HG02885 (cell line): Measurements from ENCODE around the gene ARHGEF4.
"Not testable (repeated sequence)": the region's sequence is repeated elsewhere in the genome, so short reads cannot be mapped to it uniquely, and the experiment has no call there.

Experiments
- ATAC-seq: cut with Tn5 transposase; IDR thresholded peaks from one replicate; pipeline ENCODE4 v1.9.1; 2021; ENCODE audit warnings: mild to moderate bottlenecking; ENCODE audit not compliant: unreplicated experiment, poor library complexity

ARHGEF4 gene

DNA sequence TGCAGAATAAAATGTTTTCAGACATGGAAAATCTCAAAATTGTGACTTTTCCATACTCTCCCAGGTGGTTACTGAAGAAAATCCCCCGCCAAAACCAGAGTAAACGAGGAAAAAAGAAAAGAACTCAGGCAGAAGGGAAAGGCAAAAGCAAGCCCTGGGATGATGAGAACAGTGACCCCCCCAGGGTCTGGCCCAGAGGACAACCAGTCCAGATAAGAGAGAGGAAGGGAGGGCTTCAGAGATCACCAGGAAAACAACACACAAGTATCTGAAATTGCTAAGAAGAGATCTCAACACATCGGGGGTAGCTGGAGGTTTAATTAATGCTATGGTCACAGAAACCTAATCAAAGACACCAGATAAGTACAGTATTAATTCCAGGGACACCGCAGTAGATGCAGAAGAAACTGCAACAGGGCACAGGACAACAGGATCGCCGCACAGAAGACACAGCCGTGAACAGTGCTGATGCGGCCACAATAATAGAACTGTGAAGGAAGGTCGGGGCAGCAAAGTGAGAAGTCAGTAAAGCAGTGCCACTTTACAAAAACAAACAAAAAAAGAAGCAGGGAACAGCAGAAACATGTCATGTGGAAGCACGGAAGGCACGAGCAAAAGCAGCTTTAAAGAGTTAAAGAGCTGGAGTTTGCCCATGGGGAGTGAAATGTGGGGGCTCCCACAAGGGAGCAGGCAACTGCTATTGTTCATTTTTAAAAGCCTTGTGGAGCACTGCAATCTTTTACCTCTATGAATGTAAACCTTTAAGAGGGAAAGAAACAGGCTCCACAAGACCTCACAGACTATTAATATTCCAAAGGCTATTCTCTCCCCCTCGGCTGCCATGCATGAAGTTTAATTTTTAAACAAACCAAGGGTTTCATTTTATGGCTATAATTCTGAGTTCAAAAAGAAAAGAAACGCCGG, 228.1 kb downstream of the ARHGEF4 start:
- ATAC-seq = no peak

DNA sequence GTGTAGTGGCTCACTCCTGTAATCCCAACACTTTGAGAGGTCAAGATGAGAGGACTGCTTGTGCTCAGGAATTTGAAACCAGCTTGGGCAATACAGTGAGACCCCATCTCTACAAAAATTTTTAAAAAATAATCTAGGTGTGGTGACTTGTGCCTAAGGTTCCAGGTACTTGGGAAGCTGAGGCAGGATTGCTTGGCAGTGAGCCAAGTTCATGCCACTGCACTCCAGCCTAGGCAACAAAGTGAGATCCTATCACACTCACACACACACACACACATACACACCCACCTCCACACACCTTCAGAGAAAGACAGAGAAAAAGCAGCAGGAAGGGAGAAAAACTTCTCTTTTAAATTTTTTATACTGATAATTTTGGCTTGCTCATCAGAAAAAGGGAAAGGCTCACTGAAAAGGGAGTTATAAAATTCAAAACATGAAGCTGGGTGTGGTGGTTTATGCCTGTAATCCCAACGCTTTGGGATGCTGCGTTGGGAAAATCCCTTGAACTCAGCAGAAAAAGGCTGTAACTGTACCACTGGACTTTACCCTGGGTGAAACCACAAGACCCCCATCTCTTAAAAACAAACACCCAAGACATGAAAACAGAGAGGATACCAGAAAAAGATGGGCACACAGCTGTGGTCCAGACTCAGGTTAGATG, 230.9 kb downstream of the ARHGEF4 start:
- no peak for ATAC-seq

GRCh38 chr2:131068172-131068571, 231.5 kb downstream of the ARHGEF4 start:
- ATAC-seq = not testable (repeated sequence)

- not testable (repeated sequence) for ATAC-seq
These were observed 238.9 kb downstream of the ARHGEF4 start for GRCh38 chr2:131075578-131075977.

- ATAC-seq = no peak
These were observed 240.0 kb downstream of the ARHGEF4 start for GRCh38 chr2:131076707-131077106.

GRCh38 chr2:131077182-131077846, 240.6 kb downstream of the ARHGEF4 start:
- no peak for ATAC-seq

DNA sequence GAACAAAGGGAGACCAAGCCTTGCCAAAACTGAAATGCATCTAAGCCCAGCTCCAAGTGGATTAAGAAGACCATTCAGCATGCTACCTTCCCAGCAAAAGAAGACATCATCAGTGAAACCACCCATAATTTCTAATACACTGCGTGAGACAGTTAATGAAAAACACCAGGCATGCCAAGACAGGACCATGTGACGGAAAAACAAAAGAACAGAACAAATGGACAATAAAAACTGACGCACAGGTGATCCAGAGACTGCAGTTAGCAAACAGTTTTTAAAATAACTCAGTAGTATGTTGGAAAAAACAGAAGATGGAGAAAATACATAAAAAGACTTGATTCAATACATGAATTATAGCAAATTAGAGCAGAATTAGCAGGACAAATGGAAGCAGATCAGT, 241.3 kb downstream of the ARHGEF4 start:
- no peak for ATAC-seq

DNA sequence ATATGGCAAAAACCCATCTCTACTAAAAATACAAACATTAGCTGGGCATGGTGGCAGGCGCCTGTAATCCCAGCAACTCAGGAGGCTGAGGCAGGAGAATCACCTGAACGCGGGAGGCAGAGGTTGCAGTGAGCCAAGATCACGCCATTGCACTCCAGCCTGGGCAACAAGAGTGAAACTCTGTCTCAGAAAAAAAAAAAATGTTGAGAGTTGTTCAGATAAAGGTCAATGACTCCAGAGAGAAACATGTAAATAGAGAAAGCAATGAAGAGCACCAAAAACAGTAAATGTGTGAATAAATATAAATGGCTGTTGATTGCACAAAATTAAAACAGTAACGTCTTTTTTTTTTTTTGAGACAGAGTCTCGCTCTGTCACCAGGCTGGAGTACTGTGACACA, 243.2 kb downstream of the ARHGEF4 start:
- ATAC-seq = not testable (repeated sequence)

DNA sequence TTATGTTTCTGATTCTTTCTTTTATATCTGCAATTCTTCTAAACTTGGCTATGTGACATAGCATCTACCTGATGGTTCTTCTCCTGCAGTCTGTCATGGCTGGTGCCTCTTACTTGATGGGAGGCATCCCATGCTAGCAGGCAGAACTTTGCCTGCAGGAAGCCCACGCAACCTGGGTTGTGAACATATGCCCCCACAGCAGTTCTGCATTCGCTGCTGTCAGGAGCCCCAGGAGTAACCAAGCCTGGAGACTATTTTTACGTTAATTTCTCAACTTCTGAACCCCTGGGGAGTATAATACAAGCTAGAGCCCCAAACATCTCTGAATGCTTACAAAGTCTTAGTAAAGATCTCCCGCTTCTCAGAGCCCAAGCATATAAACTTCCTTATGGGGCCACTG, 244.5 kb downstream of the ARHGEF4 start:
- no peak for ATAC-seq

DNA sequence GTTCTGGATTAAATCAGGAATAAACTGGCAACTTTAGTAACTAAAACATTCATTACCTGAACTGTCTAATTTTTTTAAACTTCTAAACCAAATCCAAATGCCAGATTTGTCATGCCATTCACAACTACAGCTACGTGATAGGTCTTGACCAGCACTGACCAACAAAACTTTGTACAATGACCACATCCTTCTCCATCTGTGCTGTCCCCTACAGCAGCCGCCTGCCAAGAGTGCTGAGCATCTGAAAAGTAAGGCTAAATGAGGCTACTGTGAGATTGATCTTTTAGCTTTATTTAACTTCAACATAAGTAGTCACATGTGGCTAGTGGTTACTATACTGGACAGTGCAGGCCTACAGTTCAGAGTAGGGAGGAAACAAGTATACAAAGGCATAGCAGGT, 248.9 kb downstream of the ARHGEF4 start:
- no peak for ATAC-seq

GRCh38 chr2:131092458-131093005, 255.8 kb downstream of the ARHGEF4 start:
- ATAC-seq = no peak

DNA sequence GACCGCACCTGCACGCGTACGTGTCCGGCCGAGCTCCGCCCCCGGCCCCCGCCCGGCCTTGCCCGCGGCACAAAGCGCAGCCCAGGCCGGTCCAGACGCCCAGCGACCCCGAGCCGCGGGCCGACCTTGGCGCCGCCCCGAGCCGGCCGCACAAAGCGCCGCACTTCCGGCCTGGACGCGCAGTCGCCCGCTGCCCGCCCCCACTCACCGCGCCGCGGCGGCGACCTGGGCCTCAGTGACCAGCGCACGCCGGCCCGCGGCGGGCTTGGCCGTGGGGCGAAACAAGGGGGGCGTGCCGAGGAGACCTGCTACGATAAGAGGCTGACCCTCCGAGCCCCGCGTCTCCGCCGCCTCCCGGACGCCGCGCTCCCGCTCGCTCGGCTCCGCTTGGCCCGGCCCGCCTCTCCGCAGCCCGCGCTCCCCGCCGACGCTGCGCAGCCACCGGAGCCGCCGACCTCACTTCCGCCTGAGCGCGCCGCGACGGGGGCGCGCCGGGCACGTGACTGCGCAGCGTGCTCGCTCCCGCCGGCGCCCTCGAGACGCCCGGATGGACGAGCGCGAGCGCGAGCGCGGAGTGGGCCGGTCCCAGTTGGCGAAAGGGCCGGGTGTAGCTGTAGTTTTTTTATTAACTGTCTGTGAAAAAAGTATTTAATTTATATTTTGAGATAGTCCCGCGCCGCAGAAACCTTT, 256.4 kb downstream of the ARHGEF4 start, which contains the start of gene FAM168B:
TSS of gene FAM168B (minus strand) at position 455 of the 690 bp plus-strand sequence. CDS start 10,814 bp downstream, outside the sequence.
- peak; percentile 83 for ATAC-seq

DNA sequence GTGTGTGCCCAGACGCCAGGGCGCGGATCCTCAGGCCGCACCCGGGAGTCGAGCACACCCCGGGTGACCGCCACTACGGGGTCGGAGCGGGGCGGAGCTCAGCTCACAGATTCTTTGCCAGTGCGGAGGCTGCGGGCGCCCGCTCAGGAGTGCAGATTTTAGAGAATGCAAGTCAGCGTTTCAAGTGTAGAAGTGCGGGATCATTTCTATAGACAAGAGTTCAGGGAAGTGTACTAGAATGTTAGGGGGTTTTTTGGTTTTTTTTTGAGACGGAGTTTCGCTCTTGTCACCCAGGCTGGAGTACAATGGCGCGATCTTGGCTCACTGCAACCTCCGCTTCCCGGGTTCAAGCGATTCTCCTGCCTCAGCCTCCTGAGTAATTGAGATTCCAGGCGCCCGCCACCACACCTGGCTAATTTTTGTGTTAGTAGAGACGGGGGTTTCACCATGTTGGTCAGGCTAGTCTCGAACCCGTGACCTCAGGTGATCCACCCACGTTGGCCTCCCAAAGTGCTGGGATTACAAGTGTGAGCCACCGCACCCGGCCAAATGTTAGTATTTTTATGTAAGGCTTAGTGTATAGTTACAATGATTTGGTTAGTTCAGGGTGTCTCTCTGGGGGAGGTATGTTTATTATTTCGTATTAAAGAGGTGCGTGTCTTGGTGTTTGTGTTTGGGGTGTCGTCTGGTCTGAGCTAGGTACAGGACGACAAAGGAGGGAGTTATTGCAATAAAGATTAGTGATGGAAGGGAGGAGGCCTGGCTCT, 257.2 kb downstream of the ARHGEF4 start:
- ATAC-seq = peak; percentile 69

GRCh38 chr2:131094463-131095281, 258.0 kb downstream of the ARHGEF4 start:
- ATAC-seq = no peak
